Activated naive CD4-positive, alpha-beta T cell treated with anti-CD3 and anti-CD28 coated beads, Interleukin-2, amount 50 U/mL, for 72 hours (primary cell): ENCODE measurements around the gene SMC1A. TPM values are rescaled to one million over a fixed set of nuclear protein-coding genes. Genes with fewer than 3 reads are reported as not detected.
"Not testable (repeated sequence)": the region's sequence is repeated elsewhere in the genome, so short reads cannot be mapped to it uniquely, and the experiment has no call there.

ENCODE experiments used
- ATAC-seq, 2 donors: fragments of 150-1000 bp; cut with Tn5 transposase; 2 replicates each; pipeline ENCODE4 v1.10.0; 2021; ENCODE audit warnings: mild to moderate bottlenecking in 2 of 2, moderate library complexity in 2 of 2
- DNase-seq, 2 donors: peaks; one replicate each; pipeline ENCODE4 v3.0.0; 2021 to 2022; ENCODE audit warnings: low spot score in 2 of 2
- H3K27ac Mint-ChIP-seq, 2 donors: one replicate each; pipeline ENCODE4 v1.8.0; 2022; ENCODE audit warnings: mild to moderate bottlenecking in 2 of 2, mixed read lengths in 2 of 2
- H3K36me3 Mint-ChIP-seq, 2 donors: one replicate each; pipeline ENCODE4 v1.8.0; 2022; ENCODE audit warnings: mixed read lengths in 2 of 2
- H3K9me3 Mint-ChIP-seq, 2 donors: one replicate each; pipeline ENCODE4 v1.8.0; 2022; ENCODE audit warnings: mixed read lengths in 2 of 2
- total RNA-seq, 2 donors: library from RNA; stranded (reverse); gene quantifications; one replicate each; pipeline ENCODE4 v1.2.3, GENCODE V29; 2022

Gene SMC1A
- total RNA-seq, 2 donors from 2014 or later = 119 to 152 TPM

GRCh38 chrX:53376888-53377287, 45.6 kb downstream of the SMC1A start:
- H3K27ac Mint-ChIP-seq = no peak overlapping the region
- ATAC-seq = no peak

GRCh38 chrX:53374923-53375322, 47.5 kb downstream of the SMC1A start:
- Mint-ChIP-seq H3K36me3 (peaks cover 0 to 3% of the 10 kb centered on the region in 2 donors), H3K9me3 (no peaks in the 10 kb centered on the region), H3K27ac (peak overlapping the region in 1 of 2 donors; percentile 33)
- ATAC-seq (no peak), DNase-seq (no peak)

More at GRCh38 chrX:53376888-53377287, 45.6 kb downstream of the SMC1A start:
- Mint-ChIP-seq H3K36me3 (peaks cover 0 to 11% of the 10 kb centered on the region in 2 donors), H3K9me3 (no peaks in the 10 kb centered on the region)
- DNase-seq = no peak

GRCh38 chrX:53374222-53374820, 48.1 kb downstream of the SMC1A start:
- Mint-ChIP-seq H3K36me3 (no peaks in the 10 kb centered on the region), H3K9me3 (no peaks in the 10 kb centered on the region), H3K27ac (peak overlapping the region in 1 of 2 donors; percentile 33)
- ATAC-seq (no peak), DNase-seq (no peak)

GRCh38 chrX:53373307-53373706, 49.1 kb downstream of the SMC1A start:
- Mint-ChIP-seq H3K9me3 (no peaks in the 10 kb centered on the region), H3K36me3 (no peaks in the 10 kb centered on the region), H3K27ac (no peak overlapping the region)
- DNase-seq (no peak), ATAC-seq (no peak)

- not testable (repeated sequence) for DNase-seq, H3K36me3 Mint-ChIP-seq, H3K27ac Mint-ChIP-seq, H3K9me3 Mint-ChIP-seq
- ATAC-seq = peak in 1 of 2 donors; percentile 68
Observed at GRCh38 chrX:53366454-53366853, 56.0 kb downstream of the SMC1A start.

GRCh38 chrX:53362449-53362848, 60.0 kb downstream of the SMC1A start:
- no peak overlapping the region for H3K27ac Mint-ChIP-seq
- H3K36me3 Mint-ChIP-seq = no peaks in the 10 kb centered on the region
- no peaks in the 10 kb centered on the region for H3K9me3 Mint-ChIP-seq
- DNase-seq (no peak), ATAC-seq (no peak)

- Mint-ChIP-seq H3K27ac (no peak overlapping the region), H3K36me3 (no peaks in the 10 kb centered on the region), H3K9me3 (no peaks in the 10 kb centered on the region)
- DNase-seq (no peak), ATAC-seq (no peak)
Observed at GRCh38 chrX:53357799-53358530, 64.5 kb downstream of the SMC1A start.

GRCh38 chrX:53356186-53356585, 66.3 kb downstream of the SMC1A start:
- H3K27ac Mint-ChIP-seq = peak overlapping the region in 1 of 2 donors; percentile 29
- DNase-seq (no peak), ATAC-seq (no peak)
- H3K9me3 Mint-ChIP-seq = no peaks in the 10 kb centered on the region
- H3K36me3 Mint-ChIP-seq = no peaks in the 10 kb centered on the region

- ATAC-seq (no peak), DNase-seq (no peak)
- Mint-ChIP-seq H3K9me3 (no peaks in the 10 kb centered on the region), H3K36me3 (no peaks in the 10 kb centered on the region), H3K27ac (no peak overlapping the region)
Observed at GRCh38 chrX:53354669-53355068, 67.8 kb downstream of the SMC1A start.

- ATAC-seq (no peak), DNase-seq (no peak)
- no peaks in the 10 kb centered on the region for H3K9me3 Mint-ChIP-seq
- no peaks in the 10 kb centered on the region for H3K36me3 Mint-ChIP-seq
- no peak overlapping the region for H3K27ac Mint-ChIP-seq
Observed at GRCh38 chrX:53347948-53348347, 74.5 kb downstream of the SMC1A start.

GRCh38 chrX:53340852-53341645, 81.4 kb downstream of the SMC1A start:
- ATAC-seq (no peak), DNase-seq (no peak)
- H3K36me3 Mint-ChIP-seq = no peaks in the 10 kb centered on the region
- no peaks in the 10 kb centered on the region for H3K9me3 Mint-ChIP-seq
- no peak overlapping the region for H3K27ac Mint-ChIP-seq

- Mint-ChIP-seq H3K9me3 (no peaks in the 10 kb centered on the region), H3K36me3 (no peaks in the 10 kb centered on the region), H3K27ac (no peak overlapping the region)
- no peak for DNase-seq
- no peak for ATAC-seq
Observed at GRCh38 chrX:53337101-53337500, 85.4 kb downstream of the SMC1A start.

GRCh38 chrX:53333853-53334252, 88.6 kb downstream of the SMC1A start:
- ATAC-seq = no peak
- Mint-ChIP-seq H3K9me3 (no peaks in the 10 kb centered on the region), H3K27ac (no peak overlapping the region), H3K36me3 (no peaks in the 10 kb centered on the region)
- DNase-seq = no peak

GRCh38 chrX:53332204-53332603, 90.2 kb downstream of the SMC1A start:
- no peaks in the 10 kb centered on the region for H3K36me3 Mint-ChIP-seq
- no peak overlapping the region for H3K27ac Mint-ChIP-seq
- no peak for ATAC-seq
- DNase-seq = no peak
- no peaks in the 10 kb centered on the region for H3K9me3 Mint-ChIP-seq

- no peaks in the 10 kb centered on the region for H3K36me3 Mint-ChIP-seq
- H3K27ac Mint-ChIP-seq = no peak overlapping the region
- ATAC-seq = no peak
- no peaks in the 10 kb centered on the region for H3K9me3 Mint-ChIP-seq
- no peak for DNase-seq
Observed at GRCh38 chrX:53330331-53330730, 92.1 kb downstream of the SMC1A start.

GRCh38 chrX:53324803-53325202, 97.7 kb downstream of the SMC1A start:
- DNase-seq = no peak
- no peak overlapping the region for H3K27ac Mint-ChIP-seq
- ATAC-seq = peak in 1 of 2 donors; percentile 45
- H3K9me3 Mint-ChIP-seq = no peaks in the 10 kb centered on the region
- peaks cover 0 to 10% of the 10 kb centered on the region in 2 donors for H3K36me3 Mint-ChIP-seq
